ENCODE results near the gene STK10.

GRCh38 chr5:172058088-172058487 lies 129.9 kb downstream of the STK10 start:
- TF ChIP-seq CTCF (IDR thresholded peaks at IDR 0.05; ENCODE audit: low read depth, low read length) (no peak), EZH2phosphoT487 (IDR thresholded peaks at IDR 0.05; ENCODE audit: low read depth) (no peak)

All from OCI-LY3 (cell line).